Lower leg skin (tissue), 3 donors: ENCODE data around the gene TGFBR3.

Experiments
- POLR2A ChIP-seq, 2 donors: fragments of 450-650 bp; IDR thresholded peaks; one replicate each; pipeline ENCODE4 v1.6.1; 2016 to 2017; ENCODE audit warnings: antibody characterized with exemption in 2 of 2, mild to moderate bottlenecking in 1 of 2, moderate library complexity in 1 of 2
- TF ChIP-seq, protein P1 (sequence below), 3 donors: fragments of 450-650 bp; IDR thresholded peaks; one replicate each; pipeline ENCODE4 v1.5.1; 2016; ENCODE audit warnings: antibody characterized with exemption in 3 of 3, mild to moderate bottlenecking in 3 of 3, moderate library complexity in 2 of 3

DNA sequence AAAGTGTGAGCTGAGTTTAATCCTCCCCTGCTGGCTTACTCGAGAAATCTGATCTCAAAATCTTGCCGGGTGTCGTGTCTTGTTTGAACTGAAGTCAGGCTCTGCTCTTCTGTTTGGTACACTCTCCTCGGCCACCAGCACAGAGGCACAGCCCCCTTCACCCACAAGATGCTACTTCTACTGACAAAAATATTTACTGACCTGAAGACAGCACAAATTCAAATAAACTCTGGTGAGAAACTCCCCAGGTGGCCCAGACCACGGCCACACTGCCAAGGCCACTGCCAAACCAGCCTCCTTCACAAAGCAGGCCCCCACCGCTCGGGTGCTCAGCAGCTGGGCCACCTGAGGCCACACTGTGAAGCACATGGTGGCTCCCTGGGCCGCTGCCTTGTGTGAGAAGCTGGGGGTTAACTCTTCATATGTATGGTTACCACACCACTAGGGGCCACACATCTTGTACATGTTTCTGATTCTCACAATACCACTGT is 80.6 kb downstream of the TGFBR3 start:
- TF ChIP-seq, protein P1, sequence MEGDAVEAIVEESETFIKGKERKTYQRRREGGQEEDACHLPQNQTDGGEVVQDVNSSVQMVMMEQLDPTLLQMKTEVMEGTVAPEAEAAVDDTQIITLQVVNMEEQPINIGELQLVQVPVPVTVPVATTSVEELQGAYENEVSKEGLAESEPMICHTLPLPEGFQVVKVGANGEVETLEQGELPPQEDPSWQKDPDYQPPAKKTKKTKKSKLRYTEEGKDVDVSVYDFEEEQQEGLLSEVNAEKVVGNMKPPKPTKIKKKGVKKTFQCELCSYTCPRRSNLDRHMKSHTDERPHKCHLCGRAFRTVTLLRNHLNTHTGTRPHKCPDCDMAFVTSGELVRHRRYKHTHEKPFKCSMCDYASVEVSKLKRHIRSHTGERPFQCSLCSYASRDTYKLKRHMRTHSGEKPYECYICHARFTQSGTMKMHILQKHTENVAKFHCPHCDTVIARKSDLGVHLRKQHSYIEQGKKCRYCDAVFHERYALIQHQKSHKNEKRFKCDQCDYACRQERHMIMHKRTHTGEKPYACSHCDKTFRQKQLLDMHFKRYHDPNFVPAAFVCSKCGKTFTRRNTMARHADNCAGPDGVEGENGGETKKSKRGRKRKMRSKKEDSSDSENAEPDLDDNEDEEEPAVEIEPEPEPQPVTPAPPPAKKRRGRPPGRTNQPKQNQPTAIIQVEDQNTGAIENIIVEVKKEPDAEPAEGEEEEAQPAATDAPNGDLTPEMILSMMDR (IDR thresholded peaks at IDR 0.05), result no peak
- no peak for TF ChIP-seq POLR2A (IDR thresholded peaks at IDR 0.05)
